OCI-LY1 (cell line): ENCODE data around the gene PICK1.

ENCODE experiments used
- EZH2 ChIP-seq: fragments of 200-600 bp; sonication (generic), shearing (Covaris generic); IDR thresholded peaks from 2 replicates; pipeline ENCODE4 v1.8.0; 2017; ENCODE audit warnings: borderline replicate concordance, mixed run types, mild to moderate bottlenecking, antibody characterized with exemption, low read length, moderate library complexity, mixed read lengths
- TF ChIP-seq, protein P1 (sequence below): fragments of 200-600 bp; sonication (generic), shearing (Covaris generic); IDR thresholded peaks from 2 replicates; pipeline ENCODE4 v1.5.1; 2017; ENCODE audit warnings: mild to moderate bottlenecking, antibody characterized with exemption, low read length, moderate library complexity, mixed read lengths

DNA sequence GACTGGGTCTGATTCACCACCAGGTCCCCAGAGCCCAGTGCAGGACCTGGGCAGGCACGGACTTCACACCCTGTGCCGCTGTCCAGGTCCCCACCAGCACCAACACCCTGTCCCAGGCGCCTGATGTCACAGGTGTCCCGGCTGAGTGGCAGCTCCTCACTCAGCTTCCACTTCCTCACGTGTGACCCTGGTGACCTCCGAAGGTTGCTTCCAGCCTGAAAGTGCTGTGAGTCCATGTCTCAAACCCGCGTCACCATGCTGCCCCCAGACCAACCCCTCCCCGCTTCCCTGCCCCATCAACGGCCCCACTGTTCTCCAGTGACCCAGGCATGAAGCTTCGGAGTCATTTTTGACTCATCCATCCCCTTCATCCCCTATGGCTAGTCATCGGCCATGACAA, 25.7 kb upstream of the PICK1 start:
- TF ChIP-seq, protein P1, sequence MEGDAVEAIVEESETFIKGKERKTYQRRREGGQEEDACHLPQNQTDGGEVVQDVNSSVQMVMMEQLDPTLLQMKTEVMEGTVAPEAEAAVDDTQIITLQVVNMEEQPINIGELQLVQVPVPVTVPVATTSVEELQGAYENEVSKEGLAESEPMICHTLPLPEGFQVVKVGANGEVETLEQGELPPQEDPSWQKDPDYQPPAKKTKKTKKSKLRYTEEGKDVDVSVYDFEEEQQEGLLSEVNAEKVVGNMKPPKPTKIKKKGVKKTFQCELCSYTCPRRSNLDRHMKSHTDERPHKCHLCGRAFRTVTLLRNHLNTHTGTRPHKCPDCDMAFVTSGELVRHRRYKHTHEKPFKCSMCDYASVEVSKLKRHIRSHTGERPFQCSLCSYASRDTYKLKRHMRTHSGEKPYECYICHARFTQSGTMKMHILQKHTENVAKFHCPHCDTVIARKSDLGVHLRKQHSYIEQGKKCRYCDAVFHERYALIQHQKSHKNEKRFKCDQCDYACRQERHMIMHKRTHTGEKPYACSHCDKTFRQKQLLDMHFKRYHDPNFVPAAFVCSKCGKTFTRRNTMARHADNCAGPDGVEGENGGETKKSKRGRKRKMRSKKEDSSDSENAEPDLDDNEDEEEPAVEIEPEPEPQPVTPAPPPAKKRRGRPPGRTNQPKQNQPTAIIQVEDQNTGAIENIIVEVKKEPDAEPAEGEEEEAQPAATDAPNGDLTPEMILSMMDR = no peak
- no peak for TF ChIP-seq EZH2
